ENCODE measurements around the gene FIS1. TPM values are rescaled to one million over a fixed set of nuclear protein-coding genes. Genes with fewer than 3 reads are reported as not detected.
"Not testable (repeated sequence)": the region's sequence is repeated elsewhere in the genome, so short reads cannot be mapped to it uniquely, and the experiment has no call there.

The FIS1 gene
- total RNA-seq, 1 donor from 2014 or later, result 59.9 TPM

- no peak for DNase-seq
Measured at GRCh38 chr7:101255796-101256195, 10.9 kb upstream of the FIS1 start.

GRCh38 chr7:101253199-101253598, 8.3 kb upstream of the FIS1 start:
- DNase-seq, result not testable (repeated sequence)

DNA sequence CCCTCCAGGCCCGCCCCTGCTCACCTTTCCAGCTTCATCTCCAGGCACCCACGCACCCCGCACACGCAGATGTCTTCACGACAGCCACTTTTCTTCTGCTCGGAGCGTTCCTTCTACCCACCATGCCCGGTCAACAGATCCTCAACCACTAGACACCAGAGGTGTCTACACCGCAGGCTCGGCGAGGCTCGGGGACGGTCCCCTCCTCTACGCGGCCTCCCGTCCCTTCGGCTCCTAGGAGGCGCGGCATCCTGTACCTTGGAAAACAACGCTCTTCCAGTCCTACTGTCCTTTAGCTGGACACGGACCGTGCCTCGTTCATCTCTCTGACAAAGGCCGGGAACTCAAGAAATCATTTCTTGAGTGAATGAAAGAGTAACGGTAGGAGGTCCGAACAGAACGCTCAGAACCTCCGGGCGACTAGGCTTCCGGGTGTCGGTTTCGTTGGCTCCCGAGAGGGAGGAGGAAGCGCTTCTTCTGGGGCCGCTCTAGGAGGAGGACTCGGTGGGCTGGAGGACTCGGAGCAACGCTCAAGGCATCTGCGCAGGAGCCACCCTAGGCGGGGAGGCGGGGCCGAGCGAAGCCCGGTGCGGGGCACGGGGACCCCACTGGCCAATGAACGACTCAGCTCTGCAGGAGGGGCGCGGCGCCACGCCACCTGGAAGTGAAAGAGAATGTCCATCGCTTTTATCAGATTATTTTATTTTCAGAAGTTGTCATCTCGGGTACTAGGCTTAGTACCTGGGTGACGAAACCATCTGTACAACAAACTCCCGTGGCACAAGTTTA, 7.2 kb upstream of the FIS1 start:
- peak; percentile 95 for DNase-seq

GRCh38 chr7:101250324-101250723, 5.4 kb upstream of the FIS1 start:
- DNase-seq, result no peak

DNA sequence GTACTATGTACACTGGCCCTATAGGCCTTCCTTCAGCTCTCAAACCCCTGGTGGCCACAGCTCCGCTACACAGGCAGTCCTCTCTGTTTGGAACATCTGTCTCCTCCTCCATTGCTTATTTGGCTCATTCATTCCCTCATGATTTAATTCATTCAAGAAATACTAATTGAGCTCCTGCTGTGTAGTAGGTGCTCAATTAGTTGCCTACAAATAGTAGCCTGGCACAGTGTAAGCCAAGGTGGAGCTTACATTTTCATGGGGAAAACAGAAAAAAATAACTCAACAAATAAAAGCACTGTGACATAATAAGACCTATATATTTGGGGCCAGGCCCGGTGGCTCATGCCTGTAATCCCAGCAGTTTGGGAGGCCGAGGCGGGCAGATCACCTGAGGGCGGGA, 3.4 kb upstream of the FIS1 start:
- DNase-seq, result no peak

DNA sequence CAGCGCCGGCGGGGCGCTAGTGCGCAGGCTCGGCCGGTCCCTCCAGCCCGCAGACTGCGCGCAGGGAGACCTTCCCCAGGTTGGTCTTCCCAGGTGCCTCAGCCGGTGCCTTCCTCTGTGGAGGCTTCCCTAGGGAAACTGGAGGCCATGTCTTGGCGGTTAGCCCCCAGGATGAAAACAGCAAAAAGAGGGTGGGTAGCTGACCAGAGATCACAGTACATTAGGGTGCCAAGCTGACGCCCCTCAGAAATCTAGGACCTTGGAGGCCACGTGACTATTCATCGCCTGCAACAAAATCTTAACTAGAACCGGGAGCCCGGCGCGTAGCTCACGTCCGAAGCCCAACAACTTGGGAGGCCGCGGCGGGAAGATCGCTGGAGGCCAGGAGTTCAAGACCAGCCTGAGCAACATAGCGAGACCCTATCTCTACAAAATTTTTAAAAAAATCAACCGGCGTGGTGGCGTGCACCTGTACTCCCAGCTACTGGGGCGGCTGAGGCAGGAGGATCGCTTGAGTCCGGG, 327 bp upstream of the FIS1 start:
- no peak for DNase-seq

DNA sequence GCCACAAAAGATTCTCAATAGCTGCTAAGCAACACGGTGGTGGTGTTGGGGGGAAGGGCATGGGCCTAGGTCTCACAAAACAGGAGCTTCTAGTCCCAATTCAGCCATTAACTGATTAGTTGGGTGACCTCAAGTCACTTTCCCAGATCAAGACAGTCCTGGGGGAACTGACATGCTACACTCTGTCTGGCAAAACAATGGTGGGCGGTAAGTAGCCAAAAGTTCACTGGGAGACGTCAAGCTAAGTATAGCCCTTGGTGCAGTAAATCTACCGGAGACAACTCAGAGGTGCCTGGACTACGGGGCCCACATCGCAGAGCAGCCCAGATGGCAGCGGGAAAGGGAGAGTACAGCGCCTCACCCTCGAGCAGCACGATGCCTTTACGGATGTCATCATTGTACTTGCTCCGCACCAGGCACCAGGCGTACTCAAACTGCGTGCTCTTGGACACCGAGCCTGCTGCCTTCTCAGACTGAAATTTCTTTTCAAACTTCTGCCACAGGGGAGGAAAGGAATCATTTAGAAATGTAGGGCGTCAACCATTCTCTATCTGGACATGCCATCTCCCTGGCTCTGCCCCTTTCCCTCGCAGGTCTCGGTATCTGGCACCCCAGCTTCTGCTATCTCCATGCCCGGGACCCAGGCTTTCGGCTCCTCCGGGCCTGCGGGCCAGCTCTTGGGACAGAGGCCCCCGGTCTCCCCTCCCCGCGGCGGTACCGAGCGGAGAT, 1.1 kb downstream of the FIS1 start:
- peak; percentile 29 for DNase-seq

GRCh38 chr7:101241443-101242349, 3.2 kb downstream of the FIS1 start:
- no peak for DNase-seq

DNA sequence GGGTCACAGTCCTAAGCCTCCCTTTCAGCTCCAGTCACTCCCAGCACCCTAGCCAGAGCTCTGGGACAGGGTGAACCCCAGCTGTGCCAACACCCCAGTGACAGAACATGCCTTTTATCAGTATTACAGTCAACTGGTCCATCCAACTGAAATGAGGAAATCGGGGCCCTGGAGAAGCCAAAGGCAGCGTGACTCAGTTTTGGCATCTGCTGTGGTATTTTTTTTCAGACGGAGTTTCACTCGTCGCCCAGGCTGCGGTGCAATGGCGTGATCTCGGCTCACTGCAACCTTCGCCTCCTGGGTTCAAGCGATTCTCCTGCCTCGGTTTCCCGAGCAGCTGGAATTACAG, 3.9 kb downstream of the FIS1 start:
- no peak for DNase-seq

- no peak for DNase-seq
Measured at GRCh38 chr7:101240226-101241014, 4.5 kb downstream of the FIS1 start.

DNA sequence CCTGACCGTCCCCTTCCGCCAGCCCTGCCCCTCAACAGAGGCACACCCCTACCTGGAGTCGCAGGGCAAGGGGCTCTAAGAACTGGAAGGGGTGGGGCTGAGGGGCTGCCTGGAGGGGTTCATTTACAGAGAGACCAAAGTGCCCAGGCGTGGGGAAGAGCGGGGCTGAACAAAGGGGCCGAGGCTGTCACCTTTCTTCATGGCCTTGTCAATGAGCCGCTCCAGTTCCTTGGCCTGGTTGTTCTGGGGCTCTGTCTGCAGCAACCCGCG, 5.0 kb downstream of the FIS1 start:
- DNase-seq, result no peak

DNA sequence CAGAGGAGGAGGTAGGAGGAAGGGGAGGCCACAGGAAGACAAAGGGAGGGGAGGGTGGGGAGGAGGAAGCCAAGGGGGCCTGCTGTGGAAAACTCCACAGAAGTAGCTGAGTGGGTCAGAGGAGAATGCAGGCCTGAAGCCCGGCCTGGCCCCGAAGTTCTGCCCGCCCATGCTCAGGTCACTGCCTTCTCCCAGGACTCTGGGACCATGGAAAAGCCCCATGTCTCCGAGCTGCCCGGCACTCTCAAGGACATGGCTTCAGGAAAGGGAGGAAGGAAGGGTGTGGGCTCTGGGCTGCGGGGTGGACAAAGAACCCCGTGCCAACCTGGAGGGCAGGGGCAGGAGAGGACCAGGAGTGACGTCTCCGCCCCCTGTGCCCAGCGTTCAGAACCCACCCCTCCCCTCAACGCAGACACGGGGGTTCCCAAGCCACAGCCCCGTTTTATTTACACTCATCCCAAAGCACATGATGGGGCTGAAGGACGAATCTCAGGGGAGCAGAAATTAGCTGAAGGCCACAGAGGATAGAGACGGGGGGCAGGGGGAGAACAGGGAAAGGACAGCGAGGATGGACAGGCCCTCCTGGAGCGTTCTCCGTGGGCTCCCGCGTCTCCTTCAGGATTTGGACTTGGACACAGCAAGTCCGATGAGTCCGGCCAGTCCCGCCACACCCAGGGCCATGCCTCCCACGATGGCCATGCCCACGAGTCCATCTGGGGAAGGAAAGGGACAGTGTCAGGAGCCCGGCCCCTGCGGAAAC, 5.5 kb downstream of the FIS1 start:
- DNase-seq, result no peak

- DNase-seq, result no peak
Measured at GRCh38 chr7:101238226-101239182, 6.4 kb downstream of the FIS1 start.

DNA sequence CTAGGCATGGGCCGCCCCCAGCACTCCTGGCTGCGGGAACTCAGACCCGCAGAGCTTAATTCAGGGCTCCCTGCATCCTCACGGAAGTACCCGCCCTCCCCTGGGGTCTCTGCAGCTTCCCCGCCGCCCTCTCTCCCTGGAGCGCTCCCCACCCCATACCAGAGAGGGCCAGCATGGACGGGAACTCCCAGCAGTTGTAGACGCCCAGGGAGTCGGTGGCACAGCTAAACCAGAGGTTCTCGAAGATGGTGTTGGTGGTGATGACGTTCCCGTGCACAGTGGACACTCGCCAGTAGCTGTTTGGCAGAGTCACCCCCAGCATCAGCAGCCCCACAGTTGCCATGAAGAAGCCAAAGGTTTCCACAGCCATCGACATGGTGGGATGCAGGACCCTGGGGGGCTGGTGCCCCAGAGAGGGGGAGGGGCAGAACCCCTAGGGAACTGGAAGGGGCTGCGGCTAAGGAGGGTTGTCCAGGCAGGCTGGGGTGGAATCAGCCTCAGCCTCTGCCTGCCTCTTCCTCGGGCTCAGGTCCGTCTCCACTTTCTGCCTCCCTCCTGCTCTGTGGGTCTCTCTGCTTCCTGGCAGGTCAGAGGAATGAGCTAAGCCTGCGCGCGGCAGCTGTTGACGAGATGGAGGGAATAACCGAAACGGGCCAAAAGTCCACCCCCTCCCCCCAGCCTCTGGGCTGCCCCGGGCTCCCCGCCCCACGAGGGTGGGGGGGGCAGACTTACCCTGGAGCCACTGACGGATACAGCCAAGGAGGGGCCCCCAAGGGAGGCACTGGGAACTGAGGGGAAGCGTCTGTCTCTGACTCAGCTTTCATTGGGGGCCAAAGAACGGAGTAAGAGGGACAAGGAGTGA, 7.4 kb downstream of the FIS1 start, which contains the start of gene CLDN15:
CLDN15 (minus strand) TSS at position 597 of the 862 bp plus-strand sequence; CDS start at position 376, 221 bp downstream.
- no peak for DNase-seq

- no peak for DNase-seq
Measured at GRCh38 chr7:101236292-101236835, 8.5 kb downstream of the FIS1 start.

DNA sequence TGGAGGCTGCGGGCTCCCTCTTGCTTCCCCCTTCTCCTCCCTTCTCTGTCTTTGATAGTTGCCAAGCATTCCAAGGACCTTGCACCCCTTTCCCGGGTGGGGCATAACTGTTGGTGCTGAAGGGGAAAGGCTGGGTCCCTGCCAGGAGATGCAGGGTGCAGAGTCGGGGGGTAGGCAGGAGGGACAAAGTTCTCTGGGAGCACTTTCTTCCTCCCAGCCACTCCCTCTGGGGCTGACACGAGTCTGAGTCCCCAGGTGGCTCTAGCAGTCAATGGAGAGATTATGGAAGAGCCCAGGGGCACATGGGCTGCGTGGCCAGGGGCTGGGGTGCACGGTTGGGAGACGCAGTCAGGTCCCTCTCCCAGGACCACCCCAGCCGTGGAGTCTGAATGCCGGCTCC, 9.4 kb downstream of the FIS1 start:
- no peak for DNase-seq

DNA sequence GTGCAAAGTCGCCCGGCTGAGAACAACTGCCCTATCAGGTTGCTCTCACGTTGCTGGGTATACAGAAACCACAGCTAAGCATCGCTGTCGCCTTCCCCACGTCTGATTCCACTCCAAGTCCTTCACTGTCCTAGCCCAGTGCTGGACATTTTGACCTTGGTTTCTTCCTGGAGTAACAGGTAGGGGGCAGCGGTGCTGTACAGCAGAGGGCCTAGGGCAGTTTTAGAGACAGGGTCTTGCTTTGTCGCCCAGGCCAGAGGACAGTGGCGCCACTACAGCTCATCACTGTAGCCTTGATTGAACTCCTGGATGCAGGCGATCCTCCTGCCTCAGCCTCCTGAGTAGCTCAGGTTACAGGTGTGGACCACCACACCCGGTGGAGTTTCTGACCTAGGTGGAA, 9.8 kb downstream of the FIS1 start:
- no peak for DNase-seq

GRCh38 chr7:101234636-101235035, 10.2 kb downstream of the FIS1 start:
- DNase-seq, result no peak

Data from occipital lobe (tissue), 2 donors.